Epithelial cell of esophagus (primary cell): ENCODE data around the gene SSTR4.

ENCODE experiments used
- DNase-seq: peaks from one replicate; pipeline ENCODE4 v3.0.0; 2010; ENCODE audit warnings: low read depth
- H3K4me3 ChIP-seq: 2 replicates; pipeline ENCODE4 v1.5.1; 2011; ENCODE audit warnings: mild to moderate bottlenecking, low read length, control low read depth
- CTCF ChIP-seq: IDR thresholded peaks from 2 replicates; pipeline ENCODE4 v1.5.1; 2011; ENCODE audit warnings: low read depth, mild to moderate bottlenecking, low read length, control low read depth, inconsistent platforms; ENCODE audit not compliant: insufficient read depth; ENCODE audit errors: missing control alignments

The SSTR4 gene

GRCh38 chr20:23047738-23048214, 12.7 kb downstream of the SSTR4 start:
- DNase-seq: peak; percentile 59
- TF ChIP-seq CTCF: peak; percentile 34
- peak overlapping the region; percentile 56 for H3K4me3 ChIP-seq

GRCh38 chr20:23048283-23049200, 13.4 kb downstream of the SSTR4 start:
- peak overlapping the region; percentile 56 for H3K4me3 ChIP-seq
- peak; percentile 38 for TF ChIP-seq CTCF
- DNase-seq: peak; percentile 75

DNA sequence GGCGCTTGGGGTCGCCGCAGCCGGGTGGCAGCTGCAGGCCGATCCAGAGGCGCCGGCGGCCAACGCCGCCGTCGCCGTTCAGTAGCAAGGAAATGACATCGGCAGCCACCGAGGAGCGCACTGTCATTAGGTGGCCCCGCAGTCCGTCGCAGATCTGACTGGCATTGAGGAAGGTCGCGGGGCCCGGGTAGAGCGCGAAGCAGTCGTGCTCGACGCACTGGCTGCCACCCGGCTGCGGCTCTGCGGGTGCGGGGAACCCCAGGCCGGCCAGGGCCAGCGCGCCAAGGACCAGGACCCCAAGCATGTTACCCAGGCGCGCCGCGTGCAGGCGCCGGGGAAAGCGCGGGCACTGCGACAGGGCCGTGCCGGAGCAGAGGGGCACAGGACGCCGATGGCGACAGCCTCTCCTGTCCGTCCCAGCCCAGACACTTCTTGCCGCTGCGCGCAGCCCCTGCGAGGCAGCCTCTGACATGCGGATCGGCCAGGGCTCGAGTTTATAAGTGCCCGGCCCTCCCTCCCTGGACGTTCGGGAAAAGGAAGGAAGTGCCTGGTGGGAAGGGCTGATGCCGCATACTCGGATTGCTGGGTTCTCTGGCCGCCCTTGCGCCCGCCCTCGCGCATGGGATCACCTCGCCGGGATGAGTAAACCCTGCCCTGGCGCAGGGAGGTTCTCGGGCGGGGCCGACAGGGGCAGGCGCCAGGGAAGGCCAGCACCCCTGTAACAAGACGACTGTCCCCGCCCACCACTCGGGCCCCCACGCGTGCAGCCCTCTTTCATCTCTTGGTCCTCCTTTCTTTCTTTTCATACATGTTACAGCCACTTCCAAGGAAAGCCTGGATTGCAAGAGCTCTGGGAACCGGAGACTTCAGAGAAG, 14.3 kb downstream of the SSTR4 start, which contains the start of gene THBD:
TSS of gene THBD (minus strand) at position 472 of the 875 bp plus-strand sequence. CDS start at position 304, 168 bp downstream.
- TF ChIP-seq CTCF: no peak
- peak; percentile 91 for DNase-seq
- peak within 1 kb of the TSS; percentile 56 for H3K4me3 ChIP-seq

GRCh38 chr20:23050076-23050838, 15.1 kb downstream of the SSTR4 start:
- DNase-seq: peak; percentile 69
- peak overlapping the region; percentile 56 for H3K4me3 ChIP-seq
- no peak for TF ChIP-seq CTCF

GRCh38 chr20:23050847-23051627, 15.9 kb downstream of the SSTR4 start:
- H3K4me3 ChIP-seq: peak overlapping the region; percentile 56
- peak; percentile 88 for TF ChIP-seq CTCF
- peak; percentile 93 for DNase-seq
